Activated naive CD4-positive, alpha-beta T cell treated with anti-CD3 and anti-CD28 coated beads, Interleukin-2, amount 50 U/mL, for 72 hours (primary cell): ENCODE measurements around the gene KLF7. TPM values are rescaled to one million over a fixed set of nuclear protein-coding genes. Genes with fewer than 3 reads are reported as not detected.

Source experiments
- ATAC-seq, 2 donors: fragments of 150-1000 bp; cut with Tn5 transposase; 2 replicates each; pipeline ENCODE4 v1.10.0; 2021; ENCODE audit warnings: mild to moderate bottlenecking in 2 of 2, moderate library complexity in 2 of 2
- DNase-seq, 2 donors: peaks; one replicate each; pipeline ENCODE4 v3.0.0; 2021 to 2022; ENCODE audit warnings: low spot score in 2 of 2
- H3K27ac Mint-ChIP-seq, 2 donors: one replicate each; pipeline ENCODE4 v1.8.0; 2022; ENCODE audit warnings: mild to moderate bottlenecking in 2 of 2, mixed read lengths in 2 of 2
- H3K36me3 Mint-ChIP-seq, 2 donors: one replicate each; pipeline ENCODE4 v1.8.0; 2022; ENCODE audit warnings: mixed read lengths in 2 of 2
- H3K9me3 Mint-ChIP-seq, 2 donors: one replicate each; pipeline ENCODE4 v1.8.0; 2022; ENCODE audit warnings: mixed read lengths in 2 of 2
- total RNA-seq, 2 donors: library from RNA; stranded (reverse); gene quantifications; one replicate each; pipeline ENCODE4 v1.2.3, GENCODE V29; 2022

The KLF7 gene
- total RNA-seq, 2 donors from 2014 or later = 26.8 to 28.7 TPM

- Mint-ChIP-seq H3K27ac (no peak overlapping the region), H3K36me3 (peaks cover 25 to 27% of the 10 kb centered on the region in 2 donors), H3K9me3 (no peaks in the 10 kb centered on the region)
- ATAC-seq = no peak
- DNase-seq = no peak
Measured at GRCh38 chr2:207078186-207078798, 87.5 kb downstream of the KLF7 start.

GRCh38 chr2:207077266-207077665 is 88.5 kb downstream of the KLF7 start:
- DNase-seq = no peak
- no peak overlapping the region for H3K27ac Mint-ChIP-seq
- peaks cover 20 to 25% of the 10 kb centered on the region in 2 donors for H3K36me3 Mint-ChIP-seq
- no peak for ATAC-seq
- H3K9me3 Mint-ChIP-seq = no peaks in the 10 kb centered on the region

- ATAC-seq (no peak), DNase-seq (no peak)
- Mint-ChIP-seq H3K9me3 (no peaks in the 10 kb centered on the region), H3K36me3 (peaks cover 9 to 11% of the 10 kb centered on the region in 2 donors), H3K27ac (no peak overlapping the region)
Measured at GRCh38 chr2:207075456-207075855, 90.3 kb downstream of the KLF7 start.

- ATAC-seq = peak; percentile 73 to 87
Measured at GRCh38 chr2:207073801-207074678, 91.7 kb downstream of the KLF7 start.

GRCh38 chr2:207073412-207073800 is 92.3 kb downstream of the KLF7 start:
- Mint-ChIP-seq H3K27ac (peak overlapping the region; percentile 80 to 94), H3K36me3 (no peaks in the 10 kb centered on the region), H3K9me3 (no peaks in the 10 kb centered on the region)
- ATAC-seq = peak; percentile 10 to 40
- DNase-seq = no peak

More at GRCh38 chr2:207073801-207074678, 91.7 kb downstream of the KLF7 start:
- DNase-seq = peak; percentile 26 to 62
- H3K36me3 Mint-ChIP-seq = no peaks in the 10 kb centered on the region
- peak overlapping the region; percentile 80 to 94 for H3K27ac Mint-ChIP-seq
- no peaks in the 10 kb centered on the region for H3K9me3 Mint-ChIP-seq

- H3K9me3 Mint-ChIP-seq = no peaks in the 10 kb centered on the region
- no peaks in the 10 kb centered on the region for H3K36me3 Mint-ChIP-seq
- H3K27ac Mint-ChIP-seq = peak overlapping the region in 1 of 2 donors; percentile 94
- ATAC-seq (no peak), DNase-seq (no peak)
Measured at GRCh38 chr2:207072571-207072970, 93.2 kb downstream of the KLF7 start.

GRCh38 chr2:207071820-207072219 is 93.9 kb downstream of the KLF7 start:
- Mint-ChIP-seq H3K36me3 (no peaks in the 10 kb centered on the region), H3K9me3 (no peaks in the 10 kb centered on the region), H3K27ac (no peak overlapping the region)
- DNase-seq (no peak), ATAC-seq (no peak)

- DNase-seq (no peak), ATAC-seq (no peak)
- H3K27ac Mint-ChIP-seq = no peak overlapping the region
- H3K9me3 Mint-ChIP-seq = peaks cover 0 to 6% of the 10 kb centered on the region in 2 donors
- H3K36me3 Mint-ChIP-seq = no peaks in the 10 kb centered on the region
Measured at GRCh38 chr2:207067473-207067872, 98.3 kb downstream of the KLF7 start.

- Mint-ChIP-seq H3K36me3 (no peaks in the 10 kb centered on the region), H3K9me3 (peaks cover 0 to 6% of the 10 kb centered on the region in 2 donors), H3K27ac (no peak overlapping the region)
- ATAC-seq = no peak
- no peak for DNase-seq
Measured at GRCh38 chr2:207066791-207067460, 98.8 kb downstream of the KLF7 start.

GRCh38 chr2:207066166-207066565 is 99.6 kb downstream of the KLF7 start:
- DNase-seq (no peak), ATAC-seq (no peak)
- Mint-ChIP-seq H3K27ac (no peak overlapping the region), H3K9me3 (peaks cover 0 to 6% of the 10 kb centered on the region in 2 donors), H3K36me3 (no peaks in the 10 kb centered on the region)

GRCh38 chr2:207064128-207064690 is 101.5 kb downstream of the KLF7 start:
- H3K9me3 Mint-ChIP-seq = peaks cover 0 to 6% of the 10 kb centered on the region in 2 donors
- H3K36me3 Mint-ChIP-seq = no peaks in the 10 kb centered on the region
- DNase-seq (no peak), ATAC-seq (no peak)
- H3K27ac Mint-ChIP-seq = no peak overlapping the region

- H3K9me3 Mint-ChIP-seq = peaks cover 0 to 2% of the 10 kb centered on the region in 2 donors
- DNase-seq (no peak), ATAC-seq (no peak)
- H3K27ac Mint-ChIP-seq = no peak overlapping the region
- no peaks in the 10 kb centered on the region for H3K36me3 Mint-ChIP-seq
Measured at GRCh38 chr2:207061181-207061580, 104.6 kb downstream of the KLF7 start.

GRCh38 chr2:207055257-207055656 is 110.5 kb downstream of the KLF7 start:
- ATAC-seq (no peak), DNase-seq (no peak)
- H3K36me3 Mint-ChIP-seq = no peaks in the 10 kb centered on the region
- H3K9me3 Mint-ChIP-seq = peaks cover 0 to 7% of the 10 kb centered on the region in 2 donors
- H3K27ac Mint-ChIP-seq = no peak overlapping the region

- Mint-ChIP-seq H3K36me3 (no peaks in the 10 kb centered on the region), H3K9me3 (peaks cover 0 to 7% of the 10 kb centered on the region in 2 donors), H3K27ac (no peak overlapping the region)
- no peak for ATAC-seq
- no peak for DNase-seq
Measured at GRCh38 chr2:207054521-207054920, 111.2 kb downstream of the KLF7 start.

- Mint-ChIP-seq H3K9me3 (peaks cover 0 to 7% of the 10 kb centered on the region in 2 donors), H3K27ac (no peak overlapping the region), H3K36me3 (no peaks in the 10 kb centered on the region)
- ATAC-seq (no peak), DNase-seq (no peak)
Measured at GRCh38 chr2:207051385-207051965, 114.3 kb downstream of the KLF7 start.

GRCh38 chr2:207049122-207049521 is 116.6 kb downstream of the KLF7 start:
- peaks cover 0 to 7% of the 10 kb centered on the region in 2 donors for H3K9me3 Mint-ChIP-seq
- ATAC-seq = no peak

More at GRCh38 chr2:207049122-207049521, 116.6 kb downstream of the KLF7 start:
- H3K36me3 Mint-ChIP-seq = no peaks in the 10 kb centered on the region
- DNase-seq = no peak
- H3K27ac Mint-ChIP-seq = no peak overlapping the region
